Endothelial cell of umbilical vein (primary cell): Measurements from ENCODE around the gene SYT2. TPM values are rescaled to one million over a fixed set of nuclear protein-coding genes. Genes with fewer than 3 reads are reported as not detected.

Source experiments
- BruUV-seq: library from RNA; stranded (reverse); fragments of 400-500 nt; replicated peaks from 2 replicates; lab custom pipeline; 2021; lab: Mats Ljungman, UMichigan
- CTCF ChIA-PET: fragments of 300-600, 350-600 bp; sonication (Branson Sonifier 250); formaldehyde crosslinking; loops from one replicate; lab custom pipeline; 2021; ENCODE audit warnings: antibody characterized with exemption, inconsistent platforms; lab: Charles Lee
- POLR2A ChIA-PET: fragments of 300-600, 350-600 bp; sonication (Branson Sonifier 250); formaldehyde crosslinking; loops from one replicate; lab custom pipeline; 2021; ENCODE audit warnings: antibody characterized with exemption, inconsistent platforms; lab: Charles Lee
- DNase-seq: peaks from one replicate; pipeline ENCODE4 v3.0.0-alpha.2; 2011; ENCODE audit warnings: low read depth, low spot score
- FAIRE-seq: peaks from 2 replicates; lab custom pipeline; 2011; peaks lifted over from hg19 to GRCh38; lab: Jason Lieb, UNC
- H2AFZ ChIP-seq: 2 replicates; pipeline ENCODE4 v1.6.0; 2012; ENCODE audit warnings: low read depth, low read length, control low read depth, inconsistent platforms
- H3K27ac ChIP-seq: 2 replicates; pipeline ENCODE4 v1.5.1; 2011; ENCODE audit warnings: low read depth, mild to moderate bottlenecking, control low read depth, low read length, moderate library complexity; ENCODE audit not compliant: insufficient read depth
- H3K27me3 ChIP-seq, 2 experiments: 2 replicates each; pipeline versions ENCODE4 v1.6.0 to v1.6.1; 2011; ENCODE audit warnings: low read length in 2 of 2, mixed read lengths in 1 of 2; ENCODE audit not compliant: control insufficient read depth in 2 of 2, insufficient read depth in 2 of 2
- H3K36me3 ChIP-seq, 2 experiments: 2 replicates in 1 of 2; 3 replicates in 1 of 2; pipeline ENCODE4 v1.5.1; 2011; ENCODE audit warnings: low read length in 2 of 2, mild to moderate bottlenecking in 1 of 2, moderate library complexity in 1 of 2; ENCODE audit not compliant: control insufficient read depth in 2 of 2, insufficient read depth in 2 of 2; ENCODE audit errors: extremely low read depth in 1 of 2
- H3K4me1 ChIP-seq: 3 replicates; pipeline ENCODE4 v1.5.1; 2011; ENCODE audit warnings: mild to moderate bottlenecking, low read length; ENCODE audit not compliant: control insufficient read depth, insufficient read depth; ENCODE audit errors: extremely low read depth
- H3K4me2 ChIP-seq: 2 replicates; pipeline ENCODE4 v1.6.1; 2011; ENCODE audit warnings: low read length, control low read depth, mixed read lengths; ENCODE audit not compliant: insufficient read depth
- H3K4me3 ChIP-seq, 3 experiments: fragments of 200-600 bp in 1 of 3; sonication (generic), shearing (Covaris generic) in 1 of 3; replicated peaks in 1 of 3; 2 replicates each; pipeline ENCODE4 v1.5.1; 2011 to 2016; ENCODE audit warnings: control low read depth in 3 of 3, low read length in 3 of 3, mild to moderate bottlenecking in 2 of 3, inconsistent platforms in 1 of 3, low read depth in 1 of 3, moderate library complexity in 1 of 3; ENCODE audit not compliant: insufficient read depth in 1 of 3
- H3K79me2 ChIP-seq: 2 replicates; pipeline ENCODE4 v1.6.0; 2012; ENCODE audit warnings: low read length, inconsistent platforms; ENCODE audit not compliant: control insufficient read depth, insufficient read depth
- H3K9ac ChIP-seq: replicated peaks from 2 replicates; pipeline ENCODE3; 2011; ENCODE audit warnings: low read length, control low read depth; ENCODE audit not compliant: insufficient read depth; ENCODE audit errors: extremely low read depth
- H3K9me1 ChIP-seq: replicated peaks from 3 replicates; pipeline ENCODE4 v1.6.0; 2011; ENCODE audit warnings: mild to moderate bottlenecking, low read length; ENCODE audit not compliant: control insufficient read depth, insufficient read depth; ENCODE audit errors: extremely low read depth
- H3K9me3 ChIP-seq: replicated peaks from 2 replicates; pipeline ENCODE4 v1.5.1; 2012; ENCODE audit warnings: low read length, inconsistent platforms; ENCODE audit not compliant: control insufficient read depth, insufficient read depth
- H4K20me1 ChIP-seq: replicated peaks from 2 replicates; pipeline ENCODE3; 2011; ENCODE audit warnings: mild to moderate bottlenecking, low read length; ENCODE audit not compliant: control insufficient read depth, insufficient read depth; ENCODE audit errors: extremely low read depth
- MYC ChIP-seq: IDR thresholded peaks from one replicate; pipeline ENCODE4 v1.6.1; 2011; ENCODE audit warnings: mild to moderate bottlenecking, low read depth, low read length
- POLR2A ChIP-seq: IDR thresholded peaks from 2 replicates; pipeline ENCODE4 v1.6.1; 2012; ENCODE audit warnings: low read depth, mild to moderate bottlenecking, control low read depth, low read length
- POLR2AphosphoS5 ChIP-seq: IDR thresholded peaks from 2 replicates; pipeline ENCODE4 v1.6.1; 2012; ENCODE audit warnings: low read depth, mild to moderate bottlenecking, control low read depth, low read length, moderate library complexity; ENCODE audit not compliant: insufficient read depth
- dilution Hi-C: fragments of 300-500 bp; cut with MboI; formaldehyde crosslinking; loops from one replicate; pipeline ENCODE4 v1.15.0; 2019; ENCODE audit warnings: low sequenced_read_pairs; ENCODE audit not compliant: extremely low pct_ligation_motif_present
- intact Hi-C: fragments of 100-400 bp; cut with micrococcal nuclease; formaldehyde crosslinking; loops from one replicate; pipeline ENCODE4 v1.10.0; 2022
- polyA plus RNA-seq, 4 experiments: library from polyadenylated mRNA; depleted of rRNA in 3 of 4; stranded (reverse) in 3 of 4; unstranded in 1 of 4; fragments of >200 nt; gene quantifications; 2 replicates each; pipeline versions ENCODE4 v1.2.1 to v1.2.3, GENCODE V29; 2011 to 2012; ENCODE audit warnings: missing spikeins in 1 of 4
- total RNA-seq: library from RNA; stranded (reverse); gene quantifications from 2 replicates; pipeline ENCODE4 v1.2.3, GENCODE V29; 2021
- TF ChIP-seq, protein P1 (sequence below), 2 donors: IDR thresholded peaks; 1 replicate in 1 of 2; 2 replicates in 1 of 2; pipeline ENCODE4 v1.5.1; 2011; ENCODE audit warnings: low read length in 2 of 2, mild to moderate bottlenecking in 2 of 2, moderate library complexity in 2 of 2, control low read depth in 1 of 2, inconsistent platforms in 1 of 2, low read depth in 1 of 2; ENCODE audit not compliant: insufficient read depth in 1 of 2; ENCODE audit errors: extremely low read depth in 1 of 2

Gene SYT2
- total and polyA plus RNA-seq, 2 donors (not counting 3 experiments of a cell fraction or from before 2014, with no cell fraction given), result not detected

DNA sequence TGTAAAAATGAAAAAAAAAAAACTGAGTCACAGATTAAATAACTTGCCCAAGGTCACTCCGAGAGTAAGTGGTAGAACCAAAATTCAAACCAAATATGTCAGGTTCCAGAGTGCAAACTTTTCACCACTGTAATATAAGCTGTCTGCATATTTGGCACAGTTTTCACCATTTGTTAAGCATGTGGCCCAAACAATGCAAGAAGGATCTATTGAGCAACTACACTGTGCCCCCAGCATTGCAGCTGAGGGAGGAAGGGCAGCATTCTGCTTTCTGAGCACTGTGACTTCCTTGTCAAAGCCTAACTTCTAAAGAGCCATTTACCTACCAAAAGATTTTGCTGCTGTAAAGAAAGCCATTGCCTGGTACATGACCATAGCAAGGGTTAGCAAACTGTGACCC is 133.4 kb downstream of the SYT2 start:
- peak; percentile 40 for DNase-seq
- CTCF ChIA-PET, result interaction anchor here (1.0 to 5.7 kb wide), 6 partner anchors 10 to 384 kb away, joined by 3 to 38 read pairs (median 3); no protein-coding TSS in a partner anchor

More for the DNA sequence above, 133.4 kb downstream of the SYT2 start:
- Histone ChIP-seq H3K4me1 (peaks cover 4% of the 10 kb centered on the region), H3K4me2 (no peak overlapping the region), H3K9me1 (no peaks in the 10 kb centered on the region), H3K27me3 (no peaks in the 10 kb centered on the region), H3K27ac (no peak overlapping the region), H3K9me3 (no peaks in the 10 kb centered on the region), H3K79me2 (no peaks in the 10 kb centered on the region), H3K4me3 (no peak overlapping the region), H4K20me1 (no peaks in the 10 kb centered on the region), H3K36me3 (no peaks in the 10 kb centered on the region), H3K9ac (no peak overlapping the region), H2AFZ (no peak overlapping the region)
- no TSS peak for BruUV-seq
- dilution Hi-C loops, result no loop called here
- intact Hi-C loops, result no loop called here
- no peak for FAIRE-seq
- no peak for TF ChIP-seq MYC
- TF ChIP-seq POLR2A, result no peak
- TF ChIP-seq, protein P1, sequence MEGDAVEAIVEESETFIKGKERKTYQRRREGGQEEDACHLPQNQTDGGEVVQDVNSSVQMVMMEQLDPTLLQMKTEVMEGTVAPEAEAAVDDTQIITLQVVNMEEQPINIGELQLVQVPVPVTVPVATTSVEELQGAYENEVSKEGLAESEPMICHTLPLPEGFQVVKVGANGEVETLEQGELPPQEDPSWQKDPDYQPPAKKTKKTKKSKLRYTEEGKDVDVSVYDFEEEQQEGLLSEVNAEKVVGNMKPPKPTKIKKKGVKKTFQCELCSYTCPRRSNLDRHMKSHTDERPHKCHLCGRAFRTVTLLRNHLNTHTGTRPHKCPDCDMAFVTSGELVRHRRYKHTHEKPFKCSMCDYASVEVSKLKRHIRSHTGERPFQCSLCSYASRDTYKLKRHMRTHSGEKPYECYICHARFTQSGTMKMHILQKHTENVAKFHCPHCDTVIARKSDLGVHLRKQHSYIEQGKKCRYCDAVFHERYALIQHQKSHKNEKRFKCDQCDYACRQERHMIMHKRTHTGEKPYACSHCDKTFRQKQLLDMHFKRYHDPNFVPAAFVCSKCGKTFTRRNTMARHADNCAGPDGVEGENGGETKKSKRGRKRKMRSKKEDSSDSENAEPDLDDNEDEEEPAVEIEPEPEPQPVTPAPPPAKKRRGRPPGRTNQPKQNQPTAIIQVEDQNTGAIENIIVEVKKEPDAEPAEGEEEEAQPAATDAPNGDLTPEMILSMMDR (IDR thresholded peaks at IDR 0.05; ENCODE audit: extremely low read depth in 1 of 2, insufficient read depth in 1 of 2, low read depth in 1 of 2, low read length in 2 of 2), result no peak
- no peak for TF ChIP-seq POLR2AphosphoS5
- POLR2A ChIA-PET, result no interaction called here
